Liver (tissue), 3 donors: ENCODE data around the gene CNOT11.

Source experiments
- CTCF ChIP-seq: fragments of 150-350 bp; IDR thresholded peaks from 2 replicates; pipeline ENCODE4 v1.5.1; 2017; ENCODE audit warnings: improper control_type of control experiment, low read depth, low read length; ENCODE audit not compliant: missing input control
- HNF4A ChIP-seq, 2 donors: conservative IDR thresholded peaks; 2 replicates each; pipeline ENCODE4 v1.6.1; 2016; ENCODE audit warnings: antibody characterized with exemption in 2 of 2, mild to moderate bottlenecking in 2 of 2
- SP1 ChIP-seq: IDR thresholded peaks from 2 replicates; pipeline ENCODE4 v1.6.1; 2018; ENCODE audit warnings: antibody characterized with exemption, mild to moderate bottlenecking
- TAF1 ChIP-seq: conservative IDR thresholded peaks from 2 replicates; pipeline ENCODE4 v1.6.1; 2016; ENCODE audit warnings: antibody characterized with exemption, mild to moderate bottlenecking
- YY1 ChIP-seq: IDR thresholded peaks from 2 replicates; pipeline ENCODE4 v1.6.1; 2016; ENCODE audit warnings: antibody characterized with exemption, mild to moderate bottlenecking
- donor health status: healthy.
- donor health status: healthy.

- no peak for TF ChIP-seq CTCF
- TF ChIP-seq TAF1: no peak
- TF ChIP-seq SP1: no peak
- TF ChIP-seq HNF4A (conservative IDR thresholded peaks at IDR 0.05): no peak
- no peak for TF ChIP-seq YY1
Measured at GRCh38 chr2:101305035-101305434, 52.3 kb downstream of the CNOT11 start.
